Neuronal stem cell (in vitro differentiated cells): ENCODE data around the gene MGAT4B.

Experiments used
- DNase-seq: peaks from one replicate; pipeline ENCODE4 v3.0.0-alpha.2; 2013; ENCODE audit warnings: low spot score
- H2AFZ ChIP-seq: one replicate; pipeline ENCODE4 v1.6.1; 2013; ENCODE audit warnings: mild to moderate bottlenecking, low read length, inconsistent platforms
- H2AK5ac ChIP-seq: 2 replicates; pipeline ENCODE4 v1.6.1; 2013; ENCODE audit warnings: low read depth, mild to moderate bottlenecking, inconsistent platforms, low read length, moderate library complexity, mixed read lengths
- H2BK120ac ChIP-seq: 2 replicates; pipeline ENCODE4 v1.6.1; 2013; ENCODE audit warnings: low read depth, mild to moderate bottlenecking, inconsistent platforms, low read length, moderate library complexity, mixed read lengths
- H2BK12ac ChIP-seq: one replicate; pipeline ENCODE4 v1.6.1; 2013; ENCODE audit warnings: low read length, inconsistent platforms
- H2BK15ac ChIP-seq: 2 replicates; pipeline ENCODE4 v1.6.1; 2013; ENCODE audit warnings: mild to moderate bottlenecking, low read length, inconsistent platforms, mixed read lengths
- H2BK5ac ChIP-seq: one replicate; pipeline ENCODE4 v1.6.1; 2013; ENCODE audit warnings: inconsistent platforms, mild to moderate bottlenecking, low read length, moderate library complexity
- H3K14ac ChIP-seq: one replicate; pipeline ENCODE4 v1.6.1; 2013; ENCODE audit warnings: low read length, inconsistent platforms
- H3K18ac ChIP-seq: 2 replicates; pipeline ENCODE4 v1.6.1; 2013; ENCODE audit warnings: low read length, inconsistent platforms
- H3K23ac ChIP-seq: 2 replicates; pipeline ENCODE4 v1.6.1; 2013; ENCODE audit warnings: low read depth, mild to moderate bottlenecking, mixed read lengths, low read length, inconsistent platforms; ENCODE audit not compliant: poor library complexity
- H3K27ac ChIP-seq: replicated peaks from 3 replicates; pipeline ENCODE4 v1.5.1; 2013; ENCODE audit warnings: low read length, inconsistent platforms
- H3K27me3 ChIP-seq, 3 experiments: 2 replicates each; pipeline ENCODE4 v1.6.1; 2013; ENCODE audit warnings: low read length in 3 of 3, mild to moderate bottlenecking in 2 of 3, inconsistent platforms in 1 of 3, low read depth in 1 of 3, mixed read lengths in 1 of 3, moderate library complexity in 1 of 3; ENCODE audit not compliant: control insufficient read depth in 3 of 3, insufficient read depth in 3 of 3
- H3K36me3 ChIP-seq, 2 donors: replicated peaks in 1 of 2; 2 replicates each; pipeline ENCODE4 v1.6.1; 2013; ENCODE audit warnings: low read length in 2 of 2; ENCODE audit not compliant: control insufficient read depth in 2 of 2, insufficient read depth in 2 of 2
- H3K4ac ChIP-seq: 2 replicates; pipeline ENCODE4 v1.6.1; 2013; ENCODE audit warnings: inconsistent platforms, mild to moderate bottlenecking, low read length, moderate library complexity
- H3K4me1 ChIP-seq, 2 donors: 1 replicate in 1 of 2; 2 replicates in 1 of 2; pipeline ENCODE4 v1.6.1; 2013; ENCODE audit warnings: low read length in 2 of 2, low read depth in 1 of 2; ENCODE audit not compliant: control insufficient read depth in 2 of 2, insufficient read depth in 1 of 2
- H3K4me2 ChIP-seq: one replicate; pipeline ENCODE4 v1.6.1; 2013; ENCODE audit warnings: mild to moderate bottlenecking, low read length, inconsistent platforms; ENCODE audit not compliant: insufficient read depth, poor library complexity, severe bottlenecking
- H3K4me3 ChIP-seq, 2 donors: 2 replicates each; pipeline ENCODE4 v1.5.1; 2013; ENCODE audit warnings: low read length in 2 of 2, mild to moderate bottlenecking in 2 of 2, inconsistent platforms in 1 of 2, moderate library complexity in 1 of 2
- H3K79me1 ChIP-seq: one replicate; pipeline ENCODE4 v1.6.1; 2013; ENCODE audit warnings: low read depth, mild to moderate bottlenecking, inconsistent platforms, low read length, moderate library complexity
- H3K9ac ChIP-seq: one replicate; pipeline ENCODE4 v1.6.1; 2013; ENCODE audit warnings: mild to moderate bottlenecking, low read depth, low read length, inconsistent platforms; ENCODE audit not compliant: poor library complexity
- H3K9me3 ChIP-seq, 2 donors: replicated peaks in 1 of 2; 2 replicates each; pipeline versions ENCODE3 to v1.6.1; 2013; ENCODE audit warnings: low read length in 2 of 2, mild to moderate bottlenecking in 2 of 2, inconsistent platforms in 1 of 2, low read depth in 1 of 2, mixed read lengths in 1 of 2, moderate library complexity in 1 of 2; ENCODE audit not compliant: control insufficient read depth in 2 of 2, insufficient read depth in 1 of 2
- H4K8ac ChIP-seq: one replicate; pipeline ENCODE4 v1.6.1; 2013; ENCODE audit warnings: low read depth, mild to moderate bottlenecking, inconsistent platforms, low read length, moderate library complexity
- H4K91ac ChIP-seq: one replicate; pipeline ENCODE4 v1.6.1; 2013; ENCODE audit warnings: low read length, low read depth, mild to moderate bottlenecking, inconsistent platforms; ENCODE audit not compliant: poor library complexity
- WGBS, 2 donors: extraction: QIAGEN DNeasy Blood & Tissue Kit; methylation state at CpG; one replicate each; pipeline ENCODE4 v1.1.7; 2013; ENCODE audit warnings: missing lambda C conversion rate in 2 of 2, mixed read lengths in 1 of 2; ENCODE audit not compliant: insufficient read length in 2 of 2, insufficient replicate concordance in 1 of 2; ENCODE audit errors: extremely low coverage in 2 of 2; 5-methylcytosine and 5-hydroxymethylcytosine counted together

MGAT4B gene

DNA sequence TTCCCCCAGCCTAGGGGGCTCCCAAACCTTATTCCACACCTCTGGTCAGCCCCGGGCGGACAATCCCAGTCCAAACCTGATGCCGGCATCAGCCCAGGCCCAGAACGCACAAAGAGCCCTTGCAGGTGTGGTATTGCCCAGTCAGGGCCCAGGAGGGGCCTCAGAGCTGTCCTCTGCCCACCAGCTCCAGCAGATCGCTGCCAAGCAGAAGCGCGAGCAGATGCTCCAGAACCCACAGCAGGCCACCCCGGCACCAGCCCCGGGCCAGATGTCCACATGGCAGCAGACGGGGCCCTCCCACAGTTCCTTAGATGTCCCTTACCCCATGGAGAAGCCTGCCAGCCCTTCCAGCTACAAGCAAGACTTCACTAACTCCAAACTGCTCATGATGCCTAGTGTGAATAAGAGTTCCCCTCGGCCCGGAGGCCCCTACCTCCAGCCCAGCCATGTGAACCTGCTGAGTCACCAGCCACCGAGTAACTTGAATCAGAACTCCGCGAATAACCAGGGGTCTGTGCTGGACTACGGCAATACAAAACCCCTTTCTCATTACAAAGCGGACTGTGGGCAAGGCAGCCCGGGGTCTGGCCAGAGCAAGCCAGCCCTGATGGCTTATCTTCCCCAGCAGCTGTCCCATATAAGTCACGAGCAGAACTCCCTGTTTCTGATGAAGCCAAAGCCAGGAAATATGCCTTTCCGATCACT lies 40.5 kb downstream of the MGAT4B start:
- H3K27ac ChIP-seq, result no peak overlapping the region
- no peak overlapping the region for H2AFZ ChIP-seq
- no peak overlapping the region for H3K18ac ChIP-seq
- no peaks in the 10 kb centered on the region for H3K27me3 ChIP-seq
- H4K91ac ChIP-seq, result no peak overlapping the region
- peaks cover 38 to 71% of the 10 kb centered on the region in 2 donors for H3K36me3 ChIP-seq
- no peak overlapping the region for H4K8ac ChIP-seq
- H3K9me3 ChIP-seq, result no peaks in the 10 kb centered on the region
- H2BK120ac ChIP-seq, result no peak overlapping the region
- no peak overlapping the region for H3K4me2 ChIP-seq
- peaks cover 2 to 31% of the 10 kb centered on the region in 2 donors for H3K4me1 ChIP-seq
- H2AK5ac ChIP-seq, result no peak overlapping the region
- no peak overlapping the region for H3K23ac ChIP-seq
- DNase-seq, result no peak
- no peak overlapping the region for H3K14ac ChIP-seq
- no peak overlapping the region for H3K4me3 ChIP-seq
- no peak overlapping the region for H2BK5ac ChIP-seq
- H3K4ac ChIP-seq, result no peak overlapping the region
- no peak overlapping the region for H3K9ac ChIP-seq
- no peak overlapping the region for H2BK15ac ChIP-seq
- no CpG with 5 or more reads among the region's 20 CpGs for WGBS, 2 donors
- peaks cover 11% of the 10 kb centered on the region for H3K79me1 ChIP-seq
- H2BK12ac ChIP-seq, result no peak overlapping the region

DNA sequence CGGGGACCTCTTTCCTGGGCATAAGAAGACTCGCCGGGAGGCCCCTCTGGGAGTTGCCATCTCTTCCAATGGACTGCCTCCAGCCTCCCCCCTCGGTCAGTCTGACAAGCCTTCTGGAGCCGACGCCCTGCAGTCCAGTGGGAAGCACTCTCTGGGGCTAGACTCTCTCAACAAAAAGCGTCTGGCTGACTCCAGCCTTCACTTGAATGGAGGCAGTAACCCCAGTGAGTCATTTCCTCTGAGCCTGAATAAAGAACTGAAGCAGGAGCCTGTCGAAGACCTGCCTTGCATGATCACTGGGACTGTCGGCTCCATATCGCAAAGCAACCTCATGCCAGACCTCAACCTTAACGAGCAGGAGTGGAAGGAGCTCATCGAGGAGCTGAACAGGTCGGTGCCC lies 41.3 kb downstream of the MGAT4B start:
- Histone ChIP-seq H3K36me3 (peaks cover 33 to 64% of the 10 kb centered on the region in 2 donors), H2BK15ac (no peak overlapping the region), H3K27ac (no peak overlapping the region), H2BK12ac (no peak overlapping the region), H2AFZ (no peak overlapping the region), H3K18ac (no peak overlapping the region), H3K79me1 (peaks cover 11% of the 10 kb centered on the region), H3K4me3 (no peak overlapping the region), H2BK5ac (no peak overlapping the region), H3K4ac (no peak overlapping the region), H4K8ac (no peak overlapping the region), H4K91ac (no peak overlapping the region), H3K4me1 (peaks cover 2 to 31% of the 10 kb centered on the region in 2 donors), H2AK5ac (no peak overlapping the region), H3K23ac (no peak overlapping the region), H3K9ac (no peak overlapping the region), H3K14ac (no peak overlapping the region), H3K9me3 (no peaks in the 10 kb centered on the region), H3K27me3 (no peaks in the 10 kb centered on the region), H3K4me2 (no peak overlapping the region), H2BK120ac (no peak overlapping the region)
- no CpG with 5 or more reads among the region's 13 CpGs for WGBS, 2 donors
- DNase-seq, result no peak

DNA sequence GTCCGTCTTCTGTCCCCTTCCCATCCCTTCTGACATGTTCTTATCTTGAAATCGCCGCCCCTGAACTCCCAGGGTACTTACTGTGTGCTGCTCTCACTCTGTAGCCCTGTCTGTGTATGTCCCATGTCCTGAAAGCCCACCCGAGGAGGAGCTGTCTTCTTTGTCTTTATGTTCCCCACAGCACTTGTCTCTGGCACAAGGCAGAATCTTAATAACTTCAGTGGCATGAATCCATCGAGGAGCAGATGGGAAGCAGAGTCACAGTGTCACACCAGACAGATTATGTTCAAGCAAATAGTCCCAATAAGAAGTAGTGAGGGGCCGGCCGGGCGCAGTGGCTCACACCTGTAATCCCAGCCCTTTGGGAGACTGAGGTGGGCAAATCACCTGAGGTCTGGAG lies 42.6 kb downstream of the MGAT4B start:
- DNase-seq, result no peak
- H3K9me3 ChIP-seq, result no peaks in the 10 kb centered on the region
- H3K27me3 ChIP-seq, result no peaks in the 10 kb centered on the region
- H3K18ac ChIP-seq, result no peak overlapping the region
- no peak overlapping the region for H3K4me3 ChIP-seq
- no peak overlapping the region for H2BK120ac ChIP-seq
- H3K4ac ChIP-seq, result no peak overlapping the region
- H4K8ac ChIP-seq, result no peak overlapping the region
- H2AK5ac ChIP-seq, result no peak overlapping the region
- WGBS, 2 donors, result no CpG with 5 or more reads among the region's 8 CpGs
- no peak overlapping the region for H3K14ac ChIP-seq
- no peak overlapping the region for H3K27ac ChIP-seq
- peaks cover 2 to 34% of the 10 kb centered on the region in 2 donors for H3K4me1 ChIP-seq
- no peak overlapping the region for H3K23ac ChIP-seq
- peaks cover 17% of the 10 kb centered on the region for H3K79me1 ChIP-seq
- H3K9ac ChIP-seq, result peak overlapping the region; percentile 26
- no peak overlapping the region for H4K91ac ChIP-seq
- no peak overlapping the region for H2BK5ac ChIP-seq
- H2BK15ac ChIP-seq, result no peak overlapping the region
- no peak overlapping the region for H2AFZ ChIP-seq
- H3K4me2 ChIP-seq, result no peak overlapping the region
- peaks cover 26 to 52% of the 10 kb centered on the region in 2 donors for H3K36me3 ChIP-seq
- H2BK12ac ChIP-seq, result no peak overlapping the region

- Histone ChIP-seq H3K9ac (no peak overlapping the region), H3K4me1 (peaks cover 2 to 34% of the 10 kb centered on the region in 2 donors), H3K14ac (no peak overlapping the region), H3K4me2 (no peak overlapping the region), H3K4ac (no peak overlapping the region), H3K27ac (no peak overlapping the region), H2BK120ac (no peak overlapping the region), H2BK5ac (no peak overlapping the region), H3K36me3 (peaks cover 22 to 48% of the 10 kb centered on the region in 2 donors), H4K91ac (no peak overlapping the region), H3K27me3 (no peaks in the 10 kb centered on the region), H3K23ac (no peak overlapping the region), H3K18ac (peak overlapping the region; percentile 35), H3K4me3 (no peak overlapping the region), H2BK12ac (no peak overlapping the region), H4K8ac (no peak overlapping the region), H3K9me3 (no peaks in the 10 kb centered on the region), H2AFZ (no peak overlapping the region), H3K79me1 (peaks cover 17% of the 10 kb centered on the region), H2AK5ac (no peak overlapping the region), H2BK15ac (no peak overlapping the region)
- WGBS, 2 donors, result no CpG with 5 or more reads among the region's 10 CpGs
- DNase-seq, result peak; percentile 51
These were observed 43.3 kb downstream of the MGAT4B start for GRCh38 chr5:179763215-179763945.
